Aorta (tissue), 5 donors: ENCODE measurements around the gene EFCAB12. TPM values are rescaled to one million over a fixed set of nuclear protein-coding genes. Genes with fewer than 3 reads are reported as not detected.

Experiments
- ATAC-seq: fragments of 200-7000 bp; cut with Tn5 transposase; one replicate; pipeline ENCODE4 v1.9.1; 2022; ENCODE audit warnings: moderate library complexity; ENCODE audit not compliant: low FRiP score
- DNase-seq, 2 donors: peaks; one replicate each; pipeline ENCODE4 v3.0.0-alpha.2; 2020
- H3K27ac ChIP-seq, 2 donors: one replicate each; pipeline ENCODE4 v1.5.1; 2013; ENCODE audit warnings: low read length in 2 of 2, mild to moderate bottlenecking in 2 of 2, moderate library complexity in 2 of 2, control low read depth in 1 of 2, inconsistent platforms in 1 of 2, low read depth in 1 of 2
- H3K27me3 ChIP-seq, 2 donors: one replicate each; pipeline ENCODE4 v1.6.1; 2013; ENCODE audit warnings: control low read depth in 1 of 2, low read length in 1 of 2, mild to moderate bottlenecking in 1 of 2, moderate library complexity in 1 of 2; ENCODE audit not compliant: insufficient read depth in 2 of 2, control insufficient read depth in 1 of 2
- H3K36me3 ChIP-seq, 2 donors: one replicate each; pipeline ENCODE4 v1.6.1; 2013; ENCODE audit warnings: control low read depth in 1 of 2, low read length in 1 of 2, mild to moderate bottlenecking in 1 of 2; ENCODE audit not compliant: insufficient read depth in 2 of 2, control insufficient read depth in 1 of 2
- H3K4me1 ChIP-seq, 2 donors: one replicate each; pipeline ENCODE4 v1.6.1; 2013; ENCODE audit warnings: low read length in 2 of 2, control low read depth in 1 of 2, mild to moderate bottlenecking in 1 of 2, moderate library complexity in 1 of 2; ENCODE audit not compliant: insufficient read depth in 2 of 2, control insufficient read depth in 1 of 2
- H3K4me3 ChIP-seq, 2 donors: one replicate each; pipeline ENCODE4 v1.5.1; 2013; ENCODE audit warnings: low read length in 2 of 2, control low read depth in 1 of 2, mild to moderate bottlenecking in 1 of 2
- H3K9me3 ChIP-seq: one replicate; pipeline ENCODE4 v1.6.1; 2013; ENCODE audit warnings: mild to moderate bottlenecking, low read length; ENCODE audit not compliant: control insufficient read depth
- WGBS, 2 donors: extraction: QIAGEN DNeasy Blood & Tissue Kit; methylation state at CpG; one replicate each; pipeline ENCODE4 v1.1.7; 2013; 5-methylcytosine and 5-hydroxymethylcytosine counted together
- intact Hi-C, 2 donors: fragments of 100-400 bp; cut with DNase I; formaldehyde crosslinking; loops; one replicate each; pipeline versions ENCODE4 v1.14.2 to v1.15.0; 2022
- polyA plus RNA-seq, 2 donors: library from polyadenylated mRNA; stranded (reverse); fragments of 200-250 nt; gene quantifications; one replicate each; pipeline ENCODE4 v1.2.3, GENCODE V29; 2013
- total RNA-seq, 2 donors: library from RNA; stranded (reverse); fragmentation: NEBNext Ultra II Directional; extraction: Animal tissue kit (Norgen Biotek cat#: 25700); gene quantifications; one replicate each; pipeline ENCODE4 v1.2.1, GENCODE V29; 2021
- donor health status: healthy with polysubstance abuse.
- donor health status: Bipolar disorder and iron deficiency.
- donor health status: DM: no; HTN: no; CAD: no.
- donor health status: DM: no; HTN: no; CAD: no.
- donor health status: DM: yes; HTN: yes; CAD: no.

The EFCAB12 gene
- total and polyA plus RNA-seq, 4 donors = 0.10 to 0.36 (median 0.25) TPM; not detected in 1

DNA sequence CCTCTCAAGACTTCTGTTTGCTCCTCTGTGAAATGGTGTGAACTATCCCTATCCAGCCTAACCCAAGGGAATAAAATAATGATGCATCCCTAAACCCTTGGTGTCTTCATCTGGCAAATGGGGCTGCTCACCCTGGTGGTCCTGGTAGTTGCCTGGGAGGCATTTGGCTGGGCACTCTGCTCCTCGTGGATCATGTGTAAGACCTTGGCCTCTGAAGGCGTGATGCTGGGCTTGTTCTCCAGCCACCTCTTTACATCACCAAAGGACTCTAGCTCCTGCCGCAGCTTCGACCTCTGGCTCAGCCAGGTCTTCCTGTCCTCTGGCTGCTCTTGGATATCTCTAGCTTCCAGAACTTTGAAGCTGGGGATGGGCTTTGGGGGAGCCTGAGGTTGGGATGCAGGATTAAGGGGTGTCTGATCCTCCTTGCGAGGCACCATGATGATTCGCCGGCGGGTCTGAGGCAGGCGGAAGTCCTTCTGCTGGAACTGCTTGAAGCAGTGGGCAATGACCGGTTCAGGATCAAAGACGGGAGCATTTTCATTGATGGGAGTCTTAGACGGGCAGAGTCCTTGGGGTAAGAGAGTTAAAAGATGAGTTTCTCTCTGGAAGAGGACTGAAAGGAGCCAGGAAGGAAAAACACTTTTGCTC is 7.1 kb downstream of the EFCAB12 start:
- no peaks in the 10 kb centered on the region for H3K36me3 ChIP-seq
- no peak overlapping the region for H3K27ac ChIP-seq
- H3K9me3 ChIP-seq = no peaks in the 10 kb centered on the region
- H3K4me1 ChIP-seq = no peaks in the 10 kb centered on the region
- H3K27me3 ChIP-seq = no peaks in the 10 kb centered on the region
- ATAC-seq = no peak
- no peak overlapping the region for H3K4me3 ChIP-seq
- intact Hi-C loops = no loop called here
- 91 to 94% methylated on average over 12 of the region's 12 CpGs for WGBS, 2 donors
- no peak for DNase-seq

DNA sequence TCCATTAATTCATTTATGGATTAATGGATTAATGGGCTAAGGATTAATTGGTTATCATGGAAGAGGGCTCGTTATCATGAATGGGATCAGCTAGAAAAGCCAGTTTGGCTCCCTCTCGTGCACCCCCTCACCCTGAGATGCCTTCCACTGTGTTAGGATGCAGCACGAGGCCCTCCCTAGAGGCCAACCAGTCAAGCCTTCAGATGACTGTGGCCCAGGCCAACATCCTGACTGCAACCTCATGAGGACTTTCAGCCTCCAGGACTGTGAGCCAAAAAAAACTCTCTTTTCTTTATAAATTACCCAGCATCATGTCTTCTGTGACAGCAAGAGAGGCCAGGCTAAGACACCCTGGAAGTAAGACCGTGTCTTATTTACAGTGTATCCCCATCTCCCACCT is 9.0 kb downstream of the EFCAB12 start:
- Histone ChIP-seq H3K36me3 (no peaks in the 10 kb centered on the region), H3K27ac (no peak overlapping the region), H3K27me3 (no peaks in the 10 kb centered on the region), H3K4me3 (no peak overlapping the region), H3K4me1 (no peaks in the 10 kb centered on the region), H3K9me3 (no peaks in the 10 kb centered on the region)
- WGBS, 2 donors = 69 to 72% methylated on average over 4 of the region's 4 CpGs
- ATAC-seq (no peak), DNase-seq (no peak)
- intact Hi-C loops = no loop called here

DNA sequence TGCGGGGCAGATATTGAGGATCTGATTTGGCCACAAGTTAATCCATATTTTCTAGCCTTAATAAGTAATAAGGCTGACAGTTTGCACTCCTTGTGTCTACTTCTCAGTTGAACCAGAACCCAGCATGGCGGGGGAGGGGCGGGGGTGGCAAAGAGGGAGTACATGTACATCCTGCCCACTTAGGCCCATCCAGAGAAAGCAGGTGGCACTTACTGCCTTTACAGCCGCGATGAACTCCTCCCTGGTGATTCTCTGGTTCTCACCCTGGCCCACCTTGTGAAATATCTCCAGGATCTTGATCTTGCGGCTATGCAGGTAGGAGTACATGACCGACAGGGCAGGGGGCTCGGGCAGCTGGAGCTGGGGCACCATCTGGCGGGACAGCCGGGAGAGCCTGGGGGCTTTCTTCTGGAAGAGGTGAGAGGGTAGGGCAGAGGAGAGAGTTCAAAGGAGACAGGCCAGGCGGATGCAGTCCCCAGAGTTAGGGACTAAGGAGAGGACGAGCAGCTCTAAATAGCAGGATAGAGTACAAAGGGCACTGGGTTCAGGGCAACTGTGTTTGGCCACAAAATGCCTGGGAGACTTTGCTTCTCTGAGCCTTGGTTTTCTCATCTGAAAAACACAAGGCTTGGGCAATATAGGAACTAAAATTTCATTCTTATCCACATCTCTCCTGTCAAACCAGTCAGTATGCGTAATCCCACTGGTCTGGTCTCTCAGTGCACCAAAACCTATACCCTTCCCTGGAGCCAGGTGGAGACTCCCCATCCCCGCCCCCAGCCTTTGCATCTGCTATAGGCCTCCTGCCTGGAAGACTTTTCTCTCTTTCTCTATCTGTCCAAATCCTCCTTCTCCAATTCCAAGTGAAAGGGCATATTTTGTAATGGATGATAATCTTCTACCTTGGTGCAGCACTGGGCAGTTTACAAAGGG is 10.1 kb downstream of the EFCAB12 start:
- 87 to 88% methylated on average over 14 of the region's 14 CpGs for WGBS, 2 donors
- ATAC-seq (peak; percentile 8), DNase-seq (no peak)
- Histone ChIP-seq H3K4me1 (no peaks in the 10 kb centered on the region), H3K36me3 (no peaks in the 10 kb centered on the region), H3K27ac (no peak overlapping the region), H3K9me3 (no peaks in the 10 kb centered on the region), H3K27me3 (no peaks in the 10 kb centered on the region), H3K4me3 (no peak overlapping the region)
- intact Hi-C loops = no loop called here

DNA sequence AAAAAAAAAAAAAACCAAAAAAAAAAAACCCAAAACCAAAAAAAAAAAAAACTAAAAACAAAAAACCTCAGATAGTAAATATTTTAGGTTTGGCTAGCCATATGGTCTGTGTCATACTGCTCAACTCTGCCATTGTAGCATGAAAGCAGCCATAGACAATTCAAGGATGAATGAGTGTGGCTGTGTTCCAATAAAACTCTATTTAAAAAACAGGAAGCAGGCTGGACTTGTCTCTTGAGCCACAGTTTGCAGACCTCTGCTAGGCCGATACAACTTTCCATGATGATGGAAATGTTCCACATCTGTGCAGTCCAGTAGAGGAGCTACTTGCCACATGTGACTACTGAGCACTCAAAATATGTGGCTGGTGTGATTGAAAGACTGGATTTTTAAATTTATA is 11.1 kb downstream of the EFCAB12 start:
- H3K9me3 ChIP-seq = no peaks in the 10 kb centered on the region
- H3K27ac ChIP-seq = no peak overlapping the region
- H3K4me1 ChIP-seq = no peaks in the 10 kb centered on the region
- DNase-seq = no peak
- H3K27me3 ChIP-seq = no peaks in the 10 kb centered on the region
- no peak for ATAC-seq
- WGBS, 2 donors = 62 to 63% methylated on average over 1 of the region's 1 CpG
- intact Hi-C loops = no loop called here
- H3K4me3 ChIP-seq = no peak overlapping the region
- no peaks in the 10 kb centered on the region for H3K36me3 ChIP-seq

DNA sequence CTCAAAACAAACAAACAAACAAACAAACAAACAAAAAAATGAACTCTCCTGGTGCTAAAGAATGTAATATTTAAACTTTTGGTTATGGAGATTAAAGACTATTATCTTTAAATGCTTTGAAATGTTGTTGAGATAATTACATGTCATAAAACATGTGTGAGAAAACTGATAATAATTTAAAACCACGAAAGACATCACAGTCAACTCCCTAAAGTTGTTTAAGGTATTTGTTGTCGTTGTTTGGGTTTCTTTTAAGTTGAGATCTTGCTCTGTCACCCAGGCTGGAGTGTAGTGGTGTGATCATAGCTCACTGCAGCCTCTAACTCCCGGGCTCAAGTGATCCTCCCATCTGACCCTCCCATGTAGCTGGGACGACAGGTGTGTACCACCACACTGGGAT is 12.0 kb downstream of the EFCAB12 start:
- no peak for ATAC-seq
- Histone ChIP-seq H3K4me3 (no peak overlapping the region), H3K27me3 (no peaks in the 10 kb centered on the region), H3K36me3 (no peaks in the 10 kb centered on the region), H3K27ac (no peak overlapping the region), H3K4me1 (no peaks in the 10 kb centered on the region), H3K9me3 (no peaks in the 10 kb centered on the region)
- WGBS, 2 donors = 90% methylated on average over 4 of the region's 4 CpGs
- intact Hi-C loops = no loop called here
- no peak for DNase-seq

DNA sequence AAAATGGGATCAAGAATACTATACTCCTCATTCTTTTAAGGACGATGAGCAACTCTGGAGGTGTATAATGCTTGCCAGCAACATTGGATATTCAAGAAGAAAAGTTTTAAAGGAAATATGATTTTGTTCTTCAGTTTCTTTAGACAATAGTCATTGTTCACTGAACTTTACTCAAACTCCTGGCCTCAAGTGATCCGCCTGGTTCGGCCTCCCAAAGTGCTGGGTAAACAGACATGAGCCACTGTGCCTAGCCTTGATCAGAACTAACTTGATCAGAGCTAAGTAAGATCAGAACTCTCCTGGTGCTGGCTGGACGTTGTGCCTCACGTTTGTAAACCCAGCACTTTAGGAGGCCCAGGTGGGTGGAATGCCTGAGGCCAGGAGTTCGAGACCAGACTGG is 12.6 kb downstream of the EFCAB12 start:
- H3K27me3 ChIP-seq = no peaks in the 10 kb centered on the region
- H3K36me3 ChIP-seq = no peaks in the 10 kb centered on the region
- H3K4me3 ChIP-seq = no peak overlapping the region
- intact Hi-C loops = no loop called here
- H3K4me1 ChIP-seq = no peaks in the 10 kb centered on the region
- no peaks in the 10 kb centered on the region for H3K9me3 ChIP-seq
- WGBS, 2 donors = 86% methylated on average over 6 of the region's 6 CpGs
- H3K27ac ChIP-seq = no peak overlapping the region
- DNase-seq (no peak), ATAC-seq (no peak)

DNA sequence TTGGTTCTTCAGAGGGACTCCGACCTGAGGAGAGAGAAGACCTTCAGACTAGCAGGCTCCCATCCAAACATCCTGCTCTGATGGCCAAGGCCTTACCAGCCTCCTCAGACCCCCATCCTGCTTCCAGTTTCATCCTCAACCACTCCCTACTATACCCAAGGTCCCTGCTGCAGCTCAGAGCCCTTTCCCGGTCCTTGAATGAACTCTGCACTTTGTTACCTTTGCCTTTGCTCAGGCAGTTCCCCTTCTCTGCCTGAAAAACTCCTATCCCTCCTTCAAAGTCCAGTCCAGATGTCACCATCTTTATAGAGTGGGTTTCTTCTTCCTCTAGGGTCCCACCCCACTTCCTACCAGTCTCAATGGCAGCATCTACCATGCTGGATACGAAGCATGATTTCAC is 13.1 kb downstream of the EFCAB12 start:
- ATAC-seq = no peak
- Histone ChIP-seq H3K36me3 (no peaks in the 10 kb centered on the region), H3K27ac (no peak overlapping the region), H3K4me1 (no peaks in the 10 kb centered on the region), H3K4me3 (no peak overlapping the region), H3K9me3 (no peaks in the 10 kb centered on the region), H3K27me3 (no peaks in the 10 kb centered on the region)
- no peak for DNase-seq
- intact Hi-C loops = no loop called here
- 90 to 93% methylated on average over 2 to 3 of the region's 3 CpGs for WGBS, 2 donors

DNA sequence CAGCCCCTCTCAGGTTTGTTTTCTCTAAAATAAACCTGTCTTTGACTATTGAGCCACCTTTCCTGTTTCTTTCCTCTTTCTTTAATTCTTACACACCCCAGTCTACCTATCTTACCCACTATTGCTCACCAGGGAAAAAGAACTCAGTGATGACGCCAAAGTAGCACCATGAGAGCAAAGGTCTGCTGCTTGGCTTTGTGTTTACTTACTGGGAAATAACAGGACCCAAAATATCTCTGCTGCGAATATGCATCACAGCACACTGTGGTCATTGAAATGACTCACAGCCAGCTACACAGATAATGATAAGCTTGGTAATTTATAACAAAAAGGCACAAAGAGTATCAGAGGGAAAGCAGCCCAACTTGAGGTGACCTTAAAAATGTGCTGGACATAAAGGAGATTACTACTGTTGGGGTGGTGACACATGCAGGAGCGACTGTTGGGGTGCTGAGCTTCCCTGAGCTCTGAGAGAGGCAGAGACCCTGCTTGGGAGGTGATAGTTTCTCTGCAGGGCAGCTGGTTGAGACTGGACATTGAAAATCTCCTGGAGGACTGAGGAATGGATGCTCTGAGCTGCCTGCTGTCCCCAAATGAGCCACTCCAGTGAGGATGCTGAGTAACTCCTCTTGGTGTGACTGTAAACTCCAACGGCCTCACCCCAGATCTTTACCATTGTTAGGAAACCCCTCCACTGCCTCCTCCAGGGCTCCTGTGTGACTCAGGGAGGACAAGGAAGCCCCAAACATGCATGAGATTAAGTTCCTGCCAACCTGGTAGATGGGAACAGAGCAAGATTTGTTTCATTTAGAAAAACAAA is 14.5 kb downstream of the EFCAB12 start:
- Histone ChIP-seq H3K4me3 (no peak overlapping the region), H3K27ac (no peak overlapping the region), H3K9me3 (no peaks in the 10 kb centered on the region), H3K4me1 (no peaks in the 10 kb centered on the region), H3K27me3 (no peaks in the 10 kb centered on the region), H3K36me3 (no peaks in the 10 kb centered on the region)
- ATAC-seq (no peak), DNase-seq (no peak)
- WGBS, 2 donors = 73 to 75% methylated on average over 4 of the region's 4 CpGs
- intact Hi-C loops = no loop called here
